H1 (cell line): Measurements from ENCODE around the gene SIMC1. TPM values are rescaled to one million over a fixed set of nuclear protein-coding genes. Genes with fewer than 3 reads are reported as not detected.

ENCODE experiments used
- CTCF ChIA-PET: fragments of 300-600 bp; sonication (Branson Sonifier 250); formaldehyde crosslinking; loops from one replicate; lab custom pipeline; 2021; ENCODE audit not compliant: partially characterized antibody; lab: Charles Lee
- POLR2A ChIA-PET: fragments of 300-600 bp; sonication (Branson Sonifier 250); formaldehyde crosslinking; loops from one replicate; lab custom pipeline; 2021; ENCODE audit warnings: inconsistent platforms; ENCODE audit not compliant: partially characterized antibody; lab: Charles Lee
- DNase-seq, 2 experiments: peaks; one replicate each; pipeline versions ENCODE4 v3.0.0 to v3.0.0-alpha.2; 2010 to 2022; ENCODE audit warnings: low spot score in 2 of 2, low read depth in 1 of 2, mixed read lengths in 1 of 2
- FAIRE-seq: peaks from 2 replicates; lab custom pipeline; 2011; peaks lifted over from hg19 to GRCh38; lab: Jason Lieb, UNC
- H2AFZ ChIP-seq: 2 replicates; pipeline ENCODE4 v1.8.1; 2012; ENCODE audit warnings: low read length, inconsistent platforms
- H2AK5ac ChIP-seq: 2 replicates; pipeline ENCODE4 v1.6.1; 2013; ENCODE audit warnings: low read depth, low read length
- H2BK120ac ChIP-seq: replicated peaks from 2 replicates; pipeline ENCODE3; 2013; ENCODE audit warnings: low read depth, low read length, inconsistent platforms
- H2BK12ac ChIP-seq: 2 replicates; pipeline ENCODE4 v1.6.1; 2013; ENCODE audit warnings: low read depth, low read length
- H2BK15ac ChIP-seq: 2 replicates; pipeline ENCODE4 v1.6.1; 2013; ENCODE audit warnings: low read length
- H2BK20ac ChIP-seq: 2 replicates; pipeline ENCODE4 v1.6.1; 2013; ENCODE audit warnings: low read length
- H2BK5ac ChIP-seq: 2 replicates; pipeline ENCODE4 v1.6.1; 2013; ENCODE audit warnings: low read depth, low read length
- H3K14ac ChIP-seq: 2 replicates; pipeline ENCODE4 v1.6.1; 2013; ENCODE audit warnings: inconsistent platforms; ENCODE audit not compliant: insufficient read length
- H3K18ac ChIP-seq: 2 replicates; pipeline ENCODE4 v1.6.1; 2013; ENCODE audit warnings: low read length; ENCODE audit errors: extremely low read depth
- H3K23ac ChIP-seq: 2 replicates; pipeline ENCODE4 v1.6.1; 2013; ENCODE audit warnings: inconsistent platforms; ENCODE audit not compliant: insufficient read length
- H3K23me2 ChIP-seq: 2 replicates; pipeline ENCODE4 v1.6.1; 2013; ENCODE audit warnings: low read depth, low read length
- H3K27ac ChIP-seq: 2 replicates; pipeline ENCODE4 v1.6.1; 2011; ENCODE audit warnings: low read depth, low read length, inconsistent platforms
- H3K27me3 ChIP-seq, 4 experiments: replicated peaks in 1 of 4; 1 replicate in 1 of 4; 2 replicates in 3 of 4; pipeline versions ENCODE4 v1.6.1 to v1.8.1; 2011 to 2013; ENCODE audit warnings: low read length in 3 of 4, mild to moderate bottlenecking in 3 of 4, inconsistent platforms in 2 of 4, mixed read lengths in 2 of 4, moderate library complexity in 1 of 4; ENCODE audit not compliant: control insufficient read depth in 3 of 4, insufficient read depth in 3 of 4; ENCODE audit errors: extremely low read depth in 1 of 4
- H3K36me3 ChIP-seq, 4 experiments: 2 replicates each; pipeline versions ENCODE4 v1.6.1 to v1.8.1; 2011 to 2013; ENCODE audit warnings: mild to moderate bottlenecking in 4 of 4, low read length in 3 of 4, moderate library complexity in 2 of 4, control low read depth in 1 of 4, inconsistent platforms in 1 of 4; ENCODE audit not compliant: insufficient read depth in 4 of 4, control insufficient read depth in 2 of 4
- H3K4ac ChIP-seq: replicated peaks from 2 replicates; pipeline ENCODE3; 2013; ENCODE audit warnings: low read length, low read depth, mixed read lengths, inconsistent platforms; ENCODE audit not compliant: insufficient read length
- H3K4me1 ChIP-seq, 4 experiments: replicated peaks in 1 of 4; 1 replicate in 1 of 4; 2 replicates in 3 of 4; pipeline versions ENCODE4 v1.6.1 to v1.8.1; 2011 to 2013; ENCODE audit warnings: low read length in 3 of 4, inconsistent platforms in 2 of 4, mixed read lengths in 1 of 4; ENCODE audit not compliant: insufficient read depth in 4 of 4, control insufficient read depth in 3 of 4
- H3K4me2 ChIP-seq, 2 experiments: 2 replicates each; pipeline versions ENCODE4 v1.6.1 to v1.8.1; 2011 to 2013; ENCODE audit warnings: low read depth in 2 of 2, low read length in 2 of 2, control low read depth in 1 of 2, inconsistent platforms in 1 of 2, mild to moderate bottlenecking in 1 of 2; ENCODE audit not compliant: insufficient read depth in 1 of 2
- H3K4me3 ChIP-seq, 4 experiments: fragments of 200-600, 300-600 bp in 1 of 4; sonication (generic), shearing (Covaris generic), sonication (Bioruptor Twin) in 1 of 4; 2 replicates each; pipeline versions ENCODE4 v1.5.1 to v1.8.1; 2011 to 2016; ENCODE audit warnings: low read length in 4 of 4, low read depth in 3 of 4, control low read depth in 2 of 4, inconsistent platforms in 2 of 4, mild to moderate bottlenecking in 2 of 4, mixed read lengths in 1 of 4, moderate library complexity in 1 of 4; ENCODE audit not compliant: insufficient read depth in 2 of 4; ENCODE audit errors: extremely low read depth in 1 of 4
- H3K56ac ChIP-seq: replicated peaks from 2 replicates; pipeline ENCODE3; 2013; ENCODE audit warnings: low read depth, mild to moderate bottlenecking, mixed read lengths, low read length, inconsistent platforms; ENCODE audit not compliant: insufficient read length
- H3K79me1 ChIP-seq: 2 replicates; pipeline ENCODE4 v1.6.1; 2013; ENCODE audit warnings: low read depth, low read length, control low read depth
- H3K79me2 ChIP-seq, 2 experiments: 2 replicates each; pipeline versions ENCODE4 v1.6.1 to v1.8.1; 2012 to 2013; ENCODE audit warnings: low read length in 2 of 2, mild to moderate bottlenecking in 2 of 2, inconsistent platforms in 1 of 2; ENCODE audit not compliant: insufficient read depth in 2 of 2, control insufficient read depth in 1 of 2
- H3K9ac ChIP-seq, 4 experiments: replicated peaks in 1 of 4; 1 replicate in 1 of 4; 2 replicates in 3 of 4; pipeline versions ENCODE4 v1.6.1 to v1.8.1; 2011 to 2013; ENCODE audit warnings: low read depth in 3 of 4, low read length in 3 of 4, control low read depth in 2 of 4, mild to moderate bottlenecking in 2 of 4, moderate library complexity in 2 of 4, inconsistent platforms in 1 of 4; ENCODE audit errors: extremely low read depth in 1 of 4
- H3K9me3 ChIP-seq, 2 experiments: 2 replicates each; pipeline versions ENCODE4 v1.6.1 to v1.8.1; 2012 to 2013; ENCODE audit warnings: mild to moderate bottlenecking in 2 of 2, moderate library complexity in 2 of 2, control low read depth in 1 of 2, inconsistent platforms in 1 of 2, low read depth in 1 of 2, low read length in 1 of 2, mixed read lengths in 1 of 2; ENCODE audit not compliant: insufficient read depth in 2 of 2
- H4K20me1 ChIP-seq, 2 experiments: replicated peaks in 1 of 2; 2 replicates each; pipeline versions ENCODE3 to v1.8.1; 2011 to 2013; ENCODE audit warnings: inconsistent platforms in 2 of 2, low read length in 2 of 2, mild to moderate bottlenecking in 1 of 2; ENCODE audit not compliant: insufficient read depth in 2 of 2, control insufficient read depth in 1 of 2
- H4K5ac ChIP-seq: 2 replicates; pipeline ENCODE4 v1.6.1; 2013; ENCODE audit warnings: low read length, low read depth, mixed read lengths, inconsistent platforms; ENCODE audit not compliant: insufficient read length
- H4K8ac ChIP-seq: 2 replicates; pipeline ENCODE4 v1.8.0; 2013; ENCODE audit warnings: mild to moderate bottlenecking, moderate library complexity, low read length, inconsistent platforms; ENCODE audit not compliant: insufficient read depth; ENCODE audit errors: extremely low read depth
- H4K91ac ChIP-seq: replicated peaks from 2 replicates; pipeline ENCODE3; 2013; ENCODE audit warnings: low read length, mixed read lengths, inconsistent platforms; ENCODE audit not compliant: insufficient read length
- BACH1 ChIP-seq: IDR thresholded peaks from 2 replicates; pipeline ENCODE4 v1.6.1; 2012; ENCODE audit warnings: low read length, improper control_type of control experiment
- BCL11A ChIP-seq, 2 experiments: IDR thresholded peaks; one replicate each; pipeline ENCODE4 v1.6.1; 2011; ENCODE audit warnings: low read depth in 2 of 2, low read length in 2 of 2, mild to moderate bottlenecking in 2 of 2
- CHD1 ChIP-seq: IDR thresholded peaks from 2 replicates; pipeline ENCODE4 v1.6.1; 2012; ENCODE audit warnings: low read depth, low read length, improper control_type of control experiment
- JUN ChIP-seq: IDR thresholded peaks from 2 replicates; pipeline ENCODE4 v1.6.1; 2011; ENCODE audit warnings: low read depth, mild to moderate bottlenecking, improper control_type of control experiment, low read length
- JUND ChIP-seq: IDR thresholded peaks from 2 replicates; pipeline ENCODE4 v1.6.1; 2011; ENCODE audit warnings: mild to moderate bottlenecking, improper control_type of control experiment, low read length
- MAFK ChIP-seq: IDR thresholded peaks from 2 replicates; pipeline ENCODE4 v1.6.1; 2012; ENCODE audit warnings: low read depth, mild to moderate bottlenecking, improper control_type of control experiment, low read length
- POLR2A ChIP-seq, 2 experiments: IDR thresholded peaks; 1 replicate in 1 of 2; 2 replicates in 1 of 2; pipeline ENCODE4 v1.6.1; 2011; ENCODE audit warnings: low read depth in 2 of 2, low read length in 2 of 2, mild to moderate bottlenecking in 2 of 2; ENCODE audit errors: control extremely low read depth in 1 of 2
- RAD21 ChIP-seq, 2 experiments: IDR thresholded peaks in 1 of 2; conservative IDR thresholded peaks in 1 of 2; 2 replicates each; pipeline ENCODE4 v1.6.1; 2011; ENCODE audit warnings: low read depth in 2 of 2, low read length in 2 of 2, improper control_type of control experiment in 1 of 2, inconsistent platforms in 1 of 2, mild to moderate bottlenecking in 1 of 2, moderate library complexity in 1 of 2
- SUZ12 ChIP-seq: fragments of 200-600 bp; sonication (generic); IDR thresholded peaks from 2 replicates; pipeline ENCODE4 v1.6.1; 2012; ENCODE audit warnings: mild to moderate bottlenecking, inconsistent platforms, low read length, moderate library complexity, mixed read lengths
- WGBS, 2 experiments: shearing (Covaris generic) in 1 of 2; methylation state at CpG; one replicate each; pipeline versions ENCODE4 v1.1.6 to v1.1.7; 2013 to 2015; ENCODE audit warnings: low lambda C conversion rate in 2 of 2, mixed read lengths in 2 of 2, inconsistent platforms in 1 of 2, low coverage in 1 of 2, missing lambda C conversion rate in 1 of 2; ENCODE audit not compliant: insufficient replicate concordance in 2 of 2, insufficient coverage in 1 of 2, insufficient read length in 1 of 2; ENCODE audit errors: extremely low coverage in 1 of 2, missing lambda C conversion rate in 1 of 2; 5-methylcytosine and 5-hydroxymethylcytosine counted together
- polyA plus RNA-seq, 7 experiments: library from polyadenylated mRNA; depleted of rRNA in 3 of 7; stranded (reverse) in 5 of 7; unstranded in 2 of 7; fragments of >200 nt in 5 of 7; fragments of 200-250 nt in 2 of 7; gene quantifications; 1 replicate in 5 of 7; 2 replicates in 1 of 7; 4 replicates in 1 of 7; pipeline versions ENCODE4 v1.2.1 to v1.2.3, GENCODE V29; 2011 to 2013; ENCODE audit warnings: missing spikeins in 2 of 7, mixed read lengths in 2 of 7
- total RNA-seq: library from RNA; stranded (reverse); fragmentation: NEBNext Ultra II Directional; extraction: Animal tissue kit (Norgen Biotek cat#: 25700); gene quantifications from 2 replicates; pipeline ENCODE4 v1.2.1, GENCODE V29; 2021
- TF ChIP-seq, protein P1 (sequence below): IDR thresholded peaks from 2 replicates; pipeline ENCODE4 v1.6.1; 2011; ENCODE audit warnings: low read depth, mild to moderate bottlenecking, low read length; ENCODE audit not compliant: insufficient read depth
- TF ChIP-seq, protein P2 (sequence below), 3 experiments: IDR thresholded peaks; 1 replicate in 2 of 3; 2 replicates in 1 of 3; pipeline versions ENCODE4 v1.5.1 to v1.6.1; 2011; ENCODE audit warnings: low read length in 3 of 3, mild to moderate bottlenecking in 3 of 3, inconsistent platforms in 2 of 3, low read depth in 1 of 3, moderate library complexity in 1 of 3; ENCODE audit not compliant: insufficient read depth in 1 of 3; ENCODE audit errors: control extremely low read depth in 1 of 3

Gene SIMC1
- total and polyA plus RNA-seq, 2 of the 8 experiments (the other 6 are each of a cell fraction or from before 2014, with no cell fraction given): 12.3 to 21.2 TPM

GRCh38 chr5:176350416-176350815, 112.2 kb downstream of the SIMC1 start:
- ChIA-PET POLR2A (interaction anchor here (1.3 kb wide), 1 partner anchor 11 kb away, joined by 5 read pairs; the partner anchor contains the start of gene KIAA1191), CTCF (no interaction called here)
- Histone ChIP-seq H2BK20ac (no peak overlapping the region), H3K4ac (no peak overlapping the region), H3K23me2 (no peaks in the 10 kb centered on the region), H2BK15ac (no peak overlapping the region), H2BK120ac (no peak overlapping the region), H4K91ac (no peak overlapping the region), H2AFZ (no peak overlapping the region), H3K79me1 (peaks cover 13% of the 10 kb centered on the region), H4K8ac (no peak overlapping the region), H4K20me1 (peaks cover 7 to 19% of the 10 kb centered on the region in 2 experiments), H3K27me3 (no peaks in the 10 kb centered on the region), H3K4me1 (no peaks in the 10 kb centered on the region), H3K9ac (no peak overlapping the region), H3K14ac (no peak overlapping the region), H3K9me3 (no peaks in the 10 kb centered on the region), H3K4me2 (no peak overlapping the region), H3K18ac (no peak overlapping the region), H3K4me3 (no peak overlapping the region), H2BK5ac (no peak overlapping the region), H4K5ac (no peak overlapping the region), H2BK12ac (no peak overlapping the region), H3K79me2 (peaks cover 4 to 34% of the 10 kb centered on the region in 2 experiments), H3K56ac (no peak overlapping the region), H3K23ac (no peak overlapping the region), H2AK5ac (no peak overlapping the region), H3K27ac (no peak overlapping the region), H3K36me3 (peaks cover 30 to 90% (median 68%) of the 10 kb centered on the region in 4 experiments)
- WGBS, 2 experiments: 96% methylated on average over 8 of the region's 8 CpGs; no CpG with 5 or more reads in 1 of the 2 experiments
- DNase-seq: no peak
- FAIRE-seq: no peak
- TF ChIP-seq MAFK (no peak), RAD21 (IDR thresholded peaks at IDR 0.05 in 1 of 2, conservative IDR thresholded peaks at IDR 0.05 in 1 of 2; ENCODE audit: low read depth in 2 of 2, low read length in 2 of 2) (no peak), SUZ12 (no peak), JUND (no peak), BACH1 (no peak), JUN (no peak), CHD1 (no peak), POLR2A (IDR thresholded peaks at IDR 0.05; ENCODE audit: control extremely low read depth in 1 of 2, low read depth in 2 of 2, low read length in 2 of 2) (no peak), BCL11A (IDR thresholded peaks at IDR 0.05; ENCODE audit: low read depth in 2 of 2, low read length in 2 of 2) (no peak)
- TF ChIP-seq, protein P1, sequence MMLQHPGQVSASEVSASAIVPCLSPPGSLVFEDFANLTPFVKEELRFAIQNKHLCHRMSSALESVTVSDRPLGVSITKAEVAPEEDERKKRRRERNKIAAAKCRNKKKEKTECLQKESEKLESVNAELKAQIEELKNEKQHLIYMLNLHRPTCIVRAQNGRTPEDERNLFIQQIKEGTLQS: no peak
- TF ChIP-seq, protein P2, sequence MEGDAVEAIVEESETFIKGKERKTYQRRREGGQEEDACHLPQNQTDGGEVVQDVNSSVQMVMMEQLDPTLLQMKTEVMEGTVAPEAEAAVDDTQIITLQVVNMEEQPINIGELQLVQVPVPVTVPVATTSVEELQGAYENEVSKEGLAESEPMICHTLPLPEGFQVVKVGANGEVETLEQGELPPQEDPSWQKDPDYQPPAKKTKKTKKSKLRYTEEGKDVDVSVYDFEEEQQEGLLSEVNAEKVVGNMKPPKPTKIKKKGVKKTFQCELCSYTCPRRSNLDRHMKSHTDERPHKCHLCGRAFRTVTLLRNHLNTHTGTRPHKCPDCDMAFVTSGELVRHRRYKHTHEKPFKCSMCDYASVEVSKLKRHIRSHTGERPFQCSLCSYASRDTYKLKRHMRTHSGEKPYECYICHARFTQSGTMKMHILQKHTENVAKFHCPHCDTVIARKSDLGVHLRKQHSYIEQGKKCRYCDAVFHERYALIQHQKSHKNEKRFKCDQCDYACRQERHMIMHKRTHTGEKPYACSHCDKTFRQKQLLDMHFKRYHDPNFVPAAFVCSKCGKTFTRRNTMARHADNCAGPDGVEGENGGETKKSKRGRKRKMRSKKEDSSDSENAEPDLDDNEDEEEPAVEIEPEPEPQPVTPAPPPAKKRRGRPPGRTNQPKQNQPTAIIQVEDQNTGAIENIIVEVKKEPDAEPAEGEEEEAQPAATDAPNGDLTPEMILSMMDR (IDR thresholded peaks at IDR 0.05; ENCODE audit: control extremely low read depth in 1 of 3, insufficient read depth in 1 of 3, low read depth in 1 of 3, low read length in 3 of 3): no peak
